HCT116 (cell line): ENCODE measurements around the gene HMHB1. TPM values are rescaled to one million over a fixed set of nuclear protein-coding genes. Genes with fewer than 3 reads are reported as not detected.

Experiments used
- ATAC-seq: fragments of 200-7000 bp; cut with Tn5 transposase; 2 replicates; pipeline ENCODE4 v1.9.1; 2020; ENCODE audit warnings: mild to moderate bottlenecking, moderate library complexity
- Bru-seq: library from RNA; stranded (reverse); fragments of 400-500 nt; gene quantifications from one replicate; lab custom pipeline; 2021; lab: Mats Ljungman, UMichigan
- BruChase-seq, 2 experiments: library from RNA; stranded (reverse); fragments of 400-500 nt; gene quantifications; one replicate each; lab custom pipeline; 2021; lab: Mats Ljungman, UMichigan
- BruUV-seq: library from RNA; stranded (reverse); fragments of 400-500 nt; replicated peaks from 2 replicates; lab custom pipeline; 2021; lab: Mats Ljungman, UMichigan
- CTCF ChIA-PET: fragments of 300-600 bp; sonication (Branson Sonifier 250); formaldehyde crosslinking; loops from one replicate; lab custom pipeline; 2021; ENCODE audit warnings: antibody characterized with exemption; lab: Charles Lee
- POLR2A ChIA-PET: fragments of 300-600, 350-600 bp; sonication (Branson Sonifier 250); formaldehyde crosslinking; loops from one replicate; lab custom pipeline; 2021; ENCODE audit warnings: antibody characterized with exemption; lab: Charles Lee
- RAD21 ChIA-PET, 2 experiments: fragments of 300-600 bp; sonication (Branson Sonifier 250); formaldehyde crosslinking; loops; one replicate each; lab custom pipeline; 2023; ENCODE audit warnings: low total read pairs in 2 of 2; ENCODE audit not compliant: uncharacterized antibody in 2 of 2, unreplicated experiment in 2 of 2, low non-redundant PET in 1 of 2; lab: Charles Lee
- DNase-seq: peaks from one replicate; pipeline ENCODE4 v3.0.0-alpha.2; 2010; ENCODE audit warnings: low read depth, low spot score
- H2AFZ ChIP-seq: fragments of 200-600 bp; shearing (Covaris generic), sonication (generic); 2 replicates; pipeline ENCODE4 v1.6.1; 2017; ENCODE audit warnings: low read depth, mixed run types, mixed read lengths, antibody characterized with exemption, low read length; ENCODE audit not compliant: poor library complexity, severe bottlenecking
- H3K27ac ChIP-seq: 2 replicates; pipeline ENCODE4 v1.5.1; 2012; ENCODE audit warnings: low read depth, low read length
- H3K27me3 ChIP-seq: fragments of 200-600 bp; sonication (generic); 2 replicates; pipeline ENCODE4 v1.6.1; 2016; ENCODE audit warnings: mixed run types, low read length, mixed read lengths; ENCODE audit not compliant: insufficient read depth
- H3K36me3 ChIP-seq, 2 experiments: fragments of 200-500 bp in 1 of 2; fragments of 200-600 bp in 1 of 2; sonication (Bioruptor generic) in 1 of 2; sonication (generic) in 1 of 2; 2 replicates each; pipeline versions ENCODE4 v1.5.1 to v1.6.1; 2014 to 2016; ENCODE audit warnings: low read length in 2 of 2, inconsistent platforms in 1 of 2, mixed read lengths in 1 of 2, mixed run types in 1 of 2; ENCODE audit not compliant: insufficient read depth in 2 of 2, control insufficient read depth in 1 of 2
- H3K4me1 ChIP-seq, 2 experiments: fragments of 200-600 bp in 1 of 2; sonication (generic) in 1 of 2; 2 replicates each; pipeline versions ENCODE4 v1.5.1 to v1.6.1; 2012 to 2017; ENCODE audit warnings: low read length in 2 of 2, inconsistent platforms in 1 of 2, mild to moderate bottlenecking in 1 of 2, mixed read lengths in 1 of 2, mixed run types in 1 of 2, moderate library complexity in 1 of 2; ENCODE audit not compliant: insufficient read depth in 2 of 2, control insufficient read depth in 1 of 2
- H3K4me2 ChIP-seq: fragments of 200-600 bp; sonication (generic); 2 replicates; pipeline ENCODE4 v1.6.1; 2017; ENCODE audit warnings: mixed run types, low read length, mixed read lengths
- H3K4me3 ChIP-seq, 2 experiments: fragments of 200-600 bp in 1 of 2; sonication (generic) in 1 of 2; replicated peaks in 1 of 2; 2 replicates each; pipeline ENCODE4 v1.5.1; 2011 to 2016; ENCODE audit warnings: low read length in 2 of 2, control low read depth in 1 of 2, low read depth in 1 of 2, mild to moderate bottlenecking in 1 of 2, mixed read lengths in 1 of 2, mixed run types in 1 of 2
- H3K79me2 ChIP-seq: fragments of 200-600 bp; sonication (generic); 2 replicates; pipeline ENCODE4 v1.6.1; 2017; ENCODE audit warnings: mild to moderate bottlenecking, mixed run types, low read length, moderate library complexity, mixed read lengths; ENCODE audit not compliant: insufficient read depth
- H3K9ac ChIP-seq: fragments of 200-600 bp; sonication (generic); 2 replicates; pipeline ENCODE4 v1.6.1; 2016; ENCODE audit warnings: low read length, mixed read lengths
- H3K9me2 ChIP-seq: fragments of 200-600 bp; sonication (generic), shearing (Covaris generic); 2 replicates; pipeline ENCODE4 v1.6.1; 2017; ENCODE audit warnings: mixed run types, mild to moderate bottlenecking, moderate library complexity; ENCODE audit not compliant: insufficient read depth
- H3K9me3 ChIP-seq, 2 experiments: fragments of 200-500 bp in 1 of 2; fragments of 200-600 bp in 1 of 2; sonication (Bioruptor generic) in 1 of 2; sonication (generic) in 1 of 2; 2 replicates each; pipeline ENCODE4 v1.6.1; 2014 to 2017; ENCODE audit warnings: low read length in 2 of 2, mixed read lengths in 2 of 2, inconsistent platforms in 1 of 2, low read depth in 1 of 2, mild to moderate bottlenecking in 1 of 2, mixed run types in 1 of 2, moderate library complexity in 1 of 2; ENCODE audit not compliant: control insufficient read depth in 1 of 2, insufficient read depth in 1 of 2
- H4K20me1 ChIP-seq: fragments of 200-600 bp; sonication (generic), shearing (Covaris generic); 2 replicates; pipeline ENCODE4 v1.6.1; 2017; ENCODE audit warnings: mixed run types, mild to moderate bottlenecking, moderate library complexity; ENCODE audit not compliant: insufficient read depth
- EGR1 ChIP-seq: IDR thresholded peaks from 2 replicates; pipeline ENCODE4 v1.6.1; 2012; ENCODE audit warnings: low read depth
- ELF1 ChIP-seq: IDR thresholded peaks from 2 replicates; pipeline ENCODE4 v1.6.1; 2012; ENCODE audit warnings: low read depth, borderline replicate concordance
- POLR2A ChIP-seq: IDR thresholded peaks from 2 replicates; pipeline ENCODE4 v1.7.0; 2011; ENCODE audit warnings: borderline replicate concordance; ENCODE audit not compliant: insufficient read depth, insufficient read length; ENCODE audit errors: extremely low read depth
- SP1 ChIP-seq: IDR thresholded peaks from 2 replicates; pipeline ENCODE4 v1.6.1; 2012; ENCODE audit warnings: low read depth
- TCF7L2 ChIP-seq: IDR thresholded peaks from 2 replicates; pipeline ENCODE4 v1.7.0; 2011; ENCODE audit warnings: borderline replicate concordance, inconsistent platforms; ENCODE audit not compliant: insufficient read depth, insufficient read length; ENCODE audit errors: extremely low read depth
- ZNF274 ChIP-seq: fragments of 200-500 bp; sonication (Bioruptor generic); IDR thresholded peaks from 2 replicates; pipeline ENCODE4 v1.6.1; 2014; ENCODE audit warnings: mild to moderate bottlenecking, low read depth, low read length, inconsistent platforms
- intact Hi-C: fragments of 100-400 bp; cut with micrococcal nuclease; formaldehyde crosslinking; loops from 2 replicates; pipeline ENCODE4 v1.10.0; 2022
- long read RNA-seq: library from polyadenylated mRNA; unstranded; transcript quantifications from one replicate; pipeline ENCODE4 v2.0.0, GENCODE V29; 2021; ENCODE audit not compliant: unreplicated experiment
- polyA plus RNA-seq: library from polyadenylated mRNA; unstranded; fragments of >200 nt; gene quantifications from 2 replicates; pipeline ENCODE4 v1.2.1, GENCODE V29; 2012; ENCODE audit warnings: missing spikeins
- total RNA-seq: library from RNA; stranded (reverse); gene quantifications from one replicate; pipeline ENCODE4 v1.2.1, GENCODE V29; 2021; ENCODE audit not compliant: unreplicated experiment
- TF ChIP-seq, protein P1 (sequence below): IDR thresholded peaks from 2 replicates; pipeline ENCODE4 v1.6.1; 2012

Gene HMHB1
- not detected for total RNA-seq
- polyA plus RNA-seq: not detected in 2 replicates
- not detected for Bru-seq, nascent RNA
- percentile 22 among the genes with signal in this experiment for BruChase-seq, experiment 1, labeled RNA remaining after a 6-hour chase
- not detected for BruChase-seq, experiment 2, labeled RNA remaining after a 2-hour chase
- long read RNA-seq: 0 reads

- no peaks in the 10 kb centered on the region for H3K36me3 ChIP-seq
- no peak within 1 kb of the TSS for H2AFZ ChIP-seq
- intact Hi-C loops: no loop called here
- no peaks in the 10 kb centered on the region for H3K9me2 ChIP-seq
- CTCF ChIA-PET: no interaction called here
- POLR2A ChIA-PET: no interaction called here
- H3K9ac ChIP-seq: no peak within 1 kb of the TSS
- H3K27ac ChIP-seq: no peak within 1 kb of the TSS
- no TSS peak for BruUV-seq
- H3K9me3 ChIP-seq: no peaks in the 10 kb centered on the region
- H3K79me2 ChIP-seq: no peaks in the 10 kb centered on the region
- no peaks in the 10 kb centered on the region for H3K27me3 ChIP-seq
- RAD21 ChIA-PET: no interaction called here
- no peaks in the 10 kb centered on the region for H3K4me1 ChIP-seq
- H4K20me1 ChIP-seq: no peaks in the 10 kb centered on the region
- TF ChIP-seq ZNF274: no peak
- no peak for TF ChIP-seq POLR2A
- no peak for TF ChIP-seq EGR1
- no peak for TF ChIP-seq ELF1
- TF ChIP-seq, protein P1, sequence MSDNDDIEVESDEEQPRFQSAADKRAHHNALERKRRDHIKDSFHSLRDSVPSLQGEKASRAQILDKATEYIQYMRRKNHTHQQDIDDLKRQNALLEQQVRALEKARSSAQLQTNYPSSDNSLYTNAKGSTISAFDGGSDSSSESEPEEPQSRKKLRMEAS: no peak
- no peak within 1 kb of the TSS for H3K4me3 ChIP-seq
- DNase-seq (no peak), ATAC-seq (no peak)
- no peak within 1 kb of the TSS for H3K4me2 ChIP-seq
These were observed at the start of gene HMHB1 for GRCh38 chr5:143812085-143812705. Gene HMHB1 (plus strand): TSS chr5:143812161.

DNA sequence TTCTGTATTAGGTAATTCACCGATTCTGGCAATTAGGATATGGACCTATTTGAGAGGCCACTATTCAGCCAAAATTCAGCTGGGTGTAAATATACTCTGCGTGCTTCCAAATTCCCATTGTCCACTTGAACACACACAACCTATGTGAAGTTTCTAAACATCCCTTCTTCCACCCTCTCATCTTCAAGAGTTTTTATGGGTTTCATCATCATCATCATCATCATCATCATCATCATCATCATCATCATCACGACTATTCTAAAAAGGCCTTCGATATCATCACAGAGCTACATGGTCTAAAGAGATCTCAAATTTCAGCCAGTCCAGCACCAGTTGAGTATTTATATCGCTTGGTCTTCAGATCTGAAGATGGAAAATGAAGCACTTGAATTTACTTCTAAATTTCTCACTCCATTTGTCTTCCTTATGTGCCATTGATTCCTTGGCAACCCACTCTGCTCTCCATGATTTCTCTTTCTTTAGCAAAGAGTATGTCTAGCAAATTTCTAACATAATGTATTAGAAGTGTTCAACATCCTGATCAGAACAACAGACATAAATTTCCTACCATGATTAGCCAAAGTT is 49.2 kb upstream of the HMHB1 start:
- no peaks in the 10 kb centered on the region for H3K79me2 ChIP-seq
- ChIA-PET POLR2A (no interaction called here), RAD21 (no interaction called here), CTCF (no interaction called here)
- TF ChIP-seq TCF7L2 (no peak), ELF1 (no peak), ZNF274 (no peak), POLR2A (no peak), SP1 (no peak)
- BruUV-seq: no TSS peak
- H3K4me3 ChIP-seq: no peak overlapping the region
- no peak overlapping the region for H3K9ac ChIP-seq
- intact Hi-C loops: no loop called here
- no peak overlapping the region for H3K4me2 ChIP-seq
- DNase-seq: no peak
- no peaks in the 10 kb centered on the region for H3K36me3 ChIP-seq
- no peaks in the 10 kb centered on the region for H4K20me1 ChIP-seq
- H3K9me2 ChIP-seq: no peaks in the 10 kb centered on the region
- H3K4me1 ChIP-seq: no peaks in the 10 kb centered on the region
- no peak for ATAC-seq
- no peaks in the 10 kb centered on the region for H3K9me3 ChIP-seq
- no peak overlapping the region for H3K27ac ChIP-seq
- no peak overlapping the region for H2AFZ ChIP-seq
- H3K27me3 ChIP-seq: no peaks in the 10 kb centered on the region
